ENCODE data around the gene PLEKHM3.

The PLEKHM3 gene

DNA sequence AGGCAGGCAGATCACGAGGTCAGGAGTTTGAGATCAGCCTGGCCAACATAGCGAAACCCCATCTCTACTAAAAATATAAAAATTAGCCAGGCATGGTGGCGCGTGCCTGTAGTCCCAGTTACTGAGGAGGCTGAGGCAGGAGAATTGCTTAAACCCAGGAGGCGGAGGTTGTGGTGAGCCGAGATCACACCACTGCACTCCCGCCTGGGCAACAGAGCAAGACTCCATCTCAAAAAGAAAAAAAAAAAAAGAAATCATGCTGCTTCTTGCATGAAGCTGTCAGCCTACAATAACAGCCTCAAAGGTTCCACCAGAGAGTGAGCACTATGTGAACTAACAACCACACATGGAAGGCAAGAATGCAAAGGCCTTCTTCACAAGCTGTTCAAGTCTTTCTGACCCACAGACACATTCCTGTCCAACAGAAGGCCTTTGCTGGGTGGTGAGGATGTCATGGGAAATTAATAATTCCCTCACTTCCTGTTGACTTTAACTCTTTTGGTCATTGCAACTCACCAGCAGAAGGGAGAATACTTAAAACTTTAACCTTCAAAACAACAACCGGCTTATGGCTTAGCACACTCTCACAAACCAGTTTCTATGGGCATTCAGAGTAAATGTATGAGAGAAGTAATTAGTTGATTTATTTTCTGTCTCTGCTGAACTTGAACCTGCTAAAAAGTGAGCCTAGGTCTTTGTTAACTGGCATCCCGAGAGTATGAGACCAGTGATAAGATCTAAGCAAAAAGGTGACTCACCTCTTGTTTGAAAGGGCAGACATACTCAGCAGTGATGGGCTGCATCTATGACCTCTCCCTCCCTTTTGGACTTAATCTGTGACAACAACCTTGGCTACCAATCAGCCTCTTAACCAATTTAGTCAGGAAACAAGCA, 11.8 kb downstream of the PLEKHM3 start:
- no peak for TF ChIP-seq YY1 (IDR thresholded peaks at IDR 0.05; ENCODE audit: low read depth)
- TF ChIP-seq NFIC (IDR thresholded peaks at IDR 0.05): no peak
- TF ChIP-seq ZBTB7A (IDR thresholded peaks at IDR 0.05; ENCODE audit: low read depth): no peak
- TF ChIP-seq, protein P1, sequence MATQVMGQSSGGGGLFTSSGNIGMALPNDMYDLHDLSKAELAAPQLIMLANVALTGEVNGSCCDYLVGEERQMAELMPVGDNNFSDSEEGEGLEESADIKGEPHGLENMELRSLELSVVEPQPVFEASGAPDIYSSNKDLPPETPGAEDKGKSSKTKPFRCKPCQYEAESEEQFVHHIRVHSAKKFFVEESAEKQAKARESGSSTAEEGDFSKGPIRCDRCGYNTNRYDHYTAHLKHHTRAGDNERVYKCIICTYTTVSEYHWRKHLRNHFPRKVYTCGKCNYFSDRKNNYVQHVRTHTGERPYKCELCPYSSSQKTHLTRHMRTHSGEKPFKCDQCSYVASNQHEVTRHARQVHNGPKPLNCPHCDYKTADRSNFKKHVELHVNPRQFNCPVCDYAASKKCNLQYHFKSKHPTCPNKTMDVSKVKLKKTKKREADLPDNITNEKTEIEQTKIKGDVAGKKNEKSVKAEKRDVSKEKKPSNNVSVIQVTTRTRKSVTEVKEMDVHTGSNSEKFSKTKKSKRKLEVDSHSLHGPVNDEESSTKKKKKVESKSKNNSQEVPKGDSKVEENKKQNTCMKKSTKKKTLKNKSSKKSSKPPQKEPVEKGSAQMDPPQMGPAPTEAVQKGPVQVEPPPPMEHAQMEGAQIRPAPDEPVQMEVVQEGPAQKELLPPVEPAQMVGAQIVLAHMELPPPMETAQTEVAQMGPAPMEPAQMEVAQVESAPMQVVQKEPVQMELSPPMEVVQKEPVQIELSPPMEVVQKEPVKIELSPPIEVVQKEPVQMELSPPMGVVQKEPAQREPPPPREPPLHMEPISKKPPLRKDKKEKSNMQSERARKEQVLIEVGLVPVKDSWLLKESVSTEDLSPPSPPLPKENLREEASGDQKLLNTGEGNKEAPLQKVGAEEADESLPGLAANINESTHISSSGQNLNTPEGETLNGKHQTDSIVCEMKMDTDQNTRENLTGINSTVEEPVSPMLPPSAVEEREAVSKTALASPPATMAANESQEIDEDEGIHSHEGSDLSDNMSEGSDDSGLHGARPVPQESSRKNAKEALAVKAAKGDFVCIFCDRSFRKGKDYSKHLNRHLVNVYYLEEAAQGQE (IDR thresholded peaks at IDR 0.05; ENCODE audit: low read depth): no peak
- TF ChIP-seq, protein P2, sequence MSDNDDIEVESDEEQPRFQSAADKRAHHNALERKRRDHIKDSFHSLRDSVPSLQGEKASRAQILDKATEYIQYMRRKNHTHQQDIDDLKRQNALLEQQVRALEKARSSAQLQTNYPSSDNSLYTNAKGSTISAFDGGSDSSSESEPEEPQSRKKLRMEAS (IDR thresholded peaks at IDR 0.05): no peak
- no peak for TF ChIP-seq RAD21 (IDR thresholded peaks at IDR 0.05; ENCODE audit: low read depth)
- TF ChIP-seq, protein P3, sequence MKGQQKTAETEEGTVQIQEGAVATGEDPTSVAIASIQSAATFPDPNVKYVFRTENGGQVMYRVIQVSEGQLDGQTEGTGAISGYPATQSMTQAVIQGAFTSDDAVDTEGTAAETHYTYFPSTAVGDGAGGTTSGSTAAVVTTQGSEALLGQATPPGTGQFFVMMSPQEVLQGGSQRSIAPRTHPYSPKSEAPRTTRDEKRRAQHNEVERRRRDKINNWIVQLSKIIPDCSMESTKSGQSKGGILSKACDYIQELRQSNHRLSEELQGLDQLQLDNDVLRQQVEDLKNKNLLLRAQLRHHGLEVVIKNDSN (IDR thresholded peaks at IDR 0.05): no peak
- TF ChIP-seq CEBPB (IDR thresholded peaks at IDR 0.05): no peak
- TF ChIP-seq TCF12 (IDR thresholded peaks at IDR 0.05; ENCODE audit: low read depth): no peak
- TF ChIP-seq TEAD4 (IDR thresholded peaks at IDR 0.05): no peak
- no peak for TF ChIP-seq TAF1 (IDR thresholded peaks at IDR 0.05; ENCODE audit: low read depth)
- TF ChIP-seq EGR1 (IDR thresholded peaks at IDR 0.05): no peak
- TF ChIP-seq FOXM1 (IDR thresholded peaks at IDR 0.05; ENCODE audit: borderline replicate concordance, low read depth): no peak
- no peak for TF ChIP-seq CREB1 (IDR thresholded peaks at IDR 0.05; ENCODE audit: low read depth)
- TF ChIP-seq EP300 (IDR thresholded peaks at IDR 0.05; ENCODE audit: borderline replicate concordance): no peak

DNA sequence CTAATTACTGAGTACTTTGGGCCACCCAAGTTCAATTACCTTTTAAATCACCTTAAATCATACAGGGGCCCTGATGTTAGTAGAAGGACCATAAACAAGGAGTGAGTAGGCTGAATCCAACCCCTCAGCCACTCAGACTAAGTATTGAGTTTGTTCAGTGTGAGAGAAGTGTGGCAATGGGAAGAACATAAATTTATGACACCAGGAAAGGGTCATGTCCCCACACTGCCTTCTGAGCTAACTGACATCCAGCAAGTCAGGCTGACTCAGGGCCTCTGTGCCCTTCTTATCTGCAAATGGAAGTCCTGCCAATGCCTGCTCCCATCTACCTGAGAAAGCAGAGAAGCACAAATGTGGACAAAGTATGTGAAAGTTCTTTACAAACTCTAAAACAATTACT, 12.9 kb downstream of the PLEKHM3 start:
- TF ChIP-seq CEBPB (IDR thresholded peaks at IDR 0.05): no peak
- TF ChIP-seq FOXM1 (IDR thresholded peaks at IDR 0.05; ENCODE audit: borderline replicate concordance, low read depth): no peak
- no peak for TF ChIP-seq TAF1 (IDR thresholded peaks at IDR 0.05; ENCODE audit: low read depth)
- TF ChIP-seq TEAD4 (IDR thresholded peaks at IDR 0.05): no peak

DNA sequence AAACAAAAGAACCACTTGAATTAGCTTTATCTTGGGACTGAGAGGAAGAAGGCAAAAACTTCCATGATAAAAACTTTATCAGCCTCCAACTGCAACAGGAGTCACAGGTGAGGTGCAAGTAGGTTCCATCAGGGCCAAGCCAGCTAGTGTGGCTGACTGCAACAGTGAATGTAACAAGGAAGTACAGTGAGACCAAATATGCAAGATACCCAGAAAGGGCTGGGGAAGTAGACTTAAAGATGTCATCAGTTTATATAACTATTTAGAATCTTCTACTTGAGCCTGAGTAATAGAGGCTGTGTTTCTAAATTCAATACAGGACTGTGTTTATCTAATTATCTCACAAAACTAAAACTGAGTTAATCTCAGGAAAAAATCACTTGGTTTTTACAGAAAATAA, 14.8 kb downstream of the PLEKHM3 start:
- TF ChIP-seq TEAD4 (IDR thresholded peaks at IDR 0.05): no peak
- TF ChIP-seq FOXM1 (IDR thresholded peaks at IDR 0.05; ENCODE audit: borderline replicate concordance, low read depth): no peak
- TF ChIP-seq, protein P3 (IDR thresholded peaks at IDR 0.05): no peak
- TF ChIP-seq EP300 (IDR thresholded peaks at IDR 0.05; ENCODE audit: borderline replicate concordance): no peak
- TF ChIP-seq TAF1 (IDR thresholded peaks at IDR 0.05; ENCODE audit: low read depth): no peak
- TF ChIP-seq, protein P2 (IDR thresholded peaks at IDR 0.05): no peak
- TF ChIP-seq CEBPB (IDR thresholded peaks at IDR 0.05): no peak
- no peak for TF ChIP-seq ZBTB7A (IDR thresholded peaks at IDR 0.05; ENCODE audit: low read depth)
- TF ChIP-seq, protein P1 (IDR thresholded peaks at IDR 0.05; ENCODE audit: low read depth): no peak

DNA sequence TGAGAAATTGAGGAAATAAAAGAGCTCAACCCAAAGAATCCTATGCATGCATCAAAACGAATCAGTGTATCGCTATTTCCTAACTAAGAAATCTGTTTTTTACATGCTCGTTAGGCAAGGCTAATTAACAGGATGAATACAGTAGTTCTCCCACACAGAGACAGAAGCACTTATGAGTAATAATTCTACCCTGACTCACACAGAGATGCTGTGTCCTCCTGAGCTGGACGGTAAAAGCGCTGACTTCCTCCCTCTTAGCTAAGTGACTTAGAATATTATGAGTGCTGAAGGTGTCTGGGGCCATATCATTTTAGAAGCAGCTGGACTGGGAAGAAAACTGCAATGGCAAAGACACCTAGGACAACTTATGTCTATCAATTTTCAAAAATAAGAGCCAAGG, 18.5 kb downstream of the PLEKHM3 start:
- TF ChIP-seq YY1 (IDR thresholded peaks at IDR 0.05; ENCODE audit: low read depth): no peak
- TF ChIP-seq CREB1 (IDR thresholded peaks at IDR 0.05; ENCODE audit: low read depth): no peak

DNA sequence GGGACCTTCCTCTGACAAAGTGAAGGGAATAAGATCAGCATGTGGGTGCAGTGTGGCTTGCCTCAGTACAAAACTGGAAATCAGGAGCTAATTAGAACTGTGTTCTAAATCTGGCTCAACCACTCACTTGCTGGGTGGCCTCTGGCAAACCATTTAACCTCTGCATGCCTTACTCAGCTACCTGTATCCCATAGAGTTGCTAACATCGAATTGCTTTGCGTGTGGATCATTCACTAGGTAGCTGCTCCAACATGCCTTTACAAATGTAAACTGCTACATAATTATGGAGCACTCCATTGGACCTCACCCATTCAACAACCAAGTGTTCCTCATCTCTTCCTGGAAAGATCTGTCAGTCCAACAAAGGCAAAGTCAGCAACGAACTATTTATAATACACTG, 19.0 kb downstream of the PLEKHM3 start:
- no peak for TF ChIP-seq EP300 (IDR thresholded peaks at IDR 0.05; ENCODE audit: borderline replicate concordance)
- TF ChIP-seq TCF12 (IDR thresholded peaks at IDR 0.05; ENCODE audit: low read depth): no peak
- TF ChIP-seq TAF1 (IDR thresholded peaks at IDR 0.05; ENCODE audit: low read depth): no peak
- no peak for TF ChIP-seq EGR1 (IDR thresholded peaks at IDR 0.05)
- TF ChIP-seq, protein P1 (IDR thresholded peaks at IDR 0.05; ENCODE audit: low read depth): no peak
- TF ChIP-seq CEBPB (IDR thresholded peaks at IDR 0.05): no peak
- TF ChIP-seq, protein P2 (IDR thresholded peaks at IDR 0.05): no peak
- TF ChIP-seq NFIC (IDR thresholded peaks at IDR 0.05): no peak
- no peak for TF ChIP-seq CREB1 (IDR thresholded peaks at IDR 0.05; ENCODE audit: low read depth)
